Effector memory CD8-positive, alpha-beta T cell (primary cell): ENCODE measurements around the gene SLC43A3.
A peak's percentile ranks its signal among the peaks of the same experiment; 100 is the strongest.
"Not testable (repeated sequence)": the region's sequence is repeated elsewhere in the genome, so short reads cannot be mapped to it uniquely, and the experiment has no call there.

Experiments
- ATAC-seq: fragments of 150-1000 bp; cut with Tn5 transposase; replicated peaks from 2 replicates; pipeline ENCODE4 v1.10.0; 2021; ENCODE audit warnings: mild to moderate bottlenecking, moderate library complexity
- DNase-seq, 3 experiments: peaks; one replicate each; pipeline ENCODE4 v3.0.0; 2021
- H3K27ac Mint-ChIP-seq, 2 donors: one replicate each; pipeline ENCODE4 v1.8.0; 2022; ENCODE audit warnings: mild to moderate bottlenecking in 2 of 2, mixed read lengths in 2 of 2, moderate library complexity in 2 of 2
- H3K27me3 Mint-ChIP-seq, 2 donors: one replicate each; pipeline ENCODE4 v1.8.0; 2022; ENCODE audit warnings: mixed read lengths in 2 of 2
- H3K36me3 Mint-ChIP-seq: one replicate; pipeline ENCODE4 v1.8.0; 2022; ENCODE audit warnings: mild to moderate bottlenecking, moderate library complexity, mixed read lengths; ENCODE audit not compliant: insufficient read depth
- H3K4me1 Mint-ChIP-seq, 2 donors: one replicate each; pipeline ENCODE4 v1.8.0; 2022; ENCODE audit warnings: low read depth in 2 of 2, mixed read lengths in 2 of 2
- H3K4me3 Mint-ChIP-seq, 2 donors: one replicate each; pipeline ENCODE4 v1.8.0; 2022; ENCODE audit warnings: mild to moderate bottlenecking in 2 of 2, mixed read lengths in 2 of 2, moderate library complexity in 2 of 2
- H3K9me3 Mint-ChIP-seq, 2 donors: one replicate each; pipeline ENCODE4 v1.8.0; 2022; ENCODE audit warnings: mixed read lengths in 2 of 2

SLC43A3 gene

GRCh38 chr11:57456960-57457642 lies 30.2 kb upstream of the SLC43A3 start:
- peaks cover 11% of the 10 kb centered on the region for H3K36me3 Mint-ChIP-seq
- no peak overlapping the region for H3K27ac Mint-ChIP-seq
- H3K4me1 Mint-ChIP-seq = peaks cover 23 to 24% of the 10 kb centered on the region in 2 donors
- DNase-seq (peak; percentile 71 to 75 (median 72)), ATAC-seq (peak; percentile 58)
- H3K27me3 Mint-ChIP-seq = peaks cover 30 to 60% of the 10 kb centered on the region in 2 donors
- no peaks in the 10 kb centered on the region for H3K9me3 Mint-ChIP-seq
- H3K4me3 Mint-ChIP-seq = peak overlapping the region; percentile 57 to 86

- ATAC-seq (no peak), DNase-seq (no peak)
- peaks cover 2% of the 10 kb centered on the region for H3K36me3 Mint-ChIP-seq
Measured at GRCh38 chr11:57453543-57454177, 26.7 kb upstream of the SLC43A3 start.

GRCh38 chr11:57446055-57446454 lies 19.1 kb upstream of the SLC43A3 start:
- Mint-ChIP-seq H3K36me3 (no peaks in the 10 kb centered on the region), H3K27ac (no peak overlapping the region), H3K4me1 (no peaks in the 10 kb centered on the region), H3K9me3 (no peaks in the 10 kb centered on the region), H3K27me3 (peaks cover 17 to 52% of the 10 kb centered on the region in 2 donors), H3K4me3 (no peak overlapping the region)
- DNase-seq (no peak), ATAC-seq (no peak)

More at GRCh38 chr11:57453543-57454177, 26.7 kb upstream of the SLC43A3 start:
- Mint-ChIP-seq H3K27me3 (peaks cover 15 to 45% of the 10 kb centered on the region in 2 donors), H3K27ac (no peak overlapping the region), H3K4me1 (peaks cover 2 to 11% of the 10 kb centered on the region in 2 donors), H3K4me3 (no peak overlapping the region), H3K9me3 (no peaks in the 10 kb centered on the region)

GRCh38 chr11:57445122-57445394 lies 18.1 kb upstream of the SLC43A3 start:
- H3K9me3 Mint-ChIP-seq, H3K4me1 Mint-ChIP-seq, ATAC-seq, DNase-seq, H3K36me3 Mint-ChIP-seq, H3K27ac Mint-ChIP-seq, H3K4me3 Mint-ChIP-seq: not testable (repeated sequence)
- H3K27me3 Mint-ChIP-seq = peaks cover 17 to 47% of the 10 kb centered on the region in 2 donors

GRCh38 chr11:57444362-57445121 lies 17.6 kb upstream of the SLC43A3 start:
- Mint-ChIP-seq H3K4me3 (no peak overlapping the region), H3K9me3 (no peaks in the 10 kb centered on the region), H3K4me1 (no peaks in the 10 kb centered on the region), H3K27ac (no peak overlapping the region), H3K36me3 (no peaks in the 10 kb centered on the region), H3K27me3 (peaks cover 17 to 42% of the 10 kb centered on the region in 2 donors)
- ATAC-seq = no peak
- DNase-seq = no peak

GRCh38 chr11:57440744-57441414 lies 14.0 kb upstream of the SLC43A3 start:
- Mint-ChIP-seq H3K27ac (no peak overlapping the region), H3K4me3 (no peak overlapping the region), H3K4me1 (no peaks in the 10 kb centered on the region), H3K27me3 (peaks cover 0 to 16% of the 10 kb centered on the region in 2 donors), H3K9me3 (no peaks in the 10 kb centered on the region), H3K36me3 (no peaks in the 10 kb centered on the region)
- ATAC-seq = no peak
- DNase-seq = no peak

- DNase-seq = no peak
- Mint-ChIP-seq H3K4me1 (no peaks in the 10 kb centered on the region), H3K9me3 (no peaks in the 10 kb centered on the region), H3K4me3 (no peak overlapping the region), H3K36me3 (no peaks in the 10 kb centered on the region), H3K27ac (no peak overlapping the region), H3K27me3 (peaks cover 0 to 7% of the 10 kb centered on the region in 2 donors)
- no peak for ATAC-seq
Measured at GRCh38 chr11:57439786-57440185, 12.9 kb upstream of the SLC43A3 start.

GRCh38 chr11:57438345-57439285 lies 11.7 kb upstream of the SLC43A3 start:
- no peak overlapping the region for H3K4me3 Mint-ChIP-seq
- H3K36me3 Mint-ChIP-seq = no peaks in the 10 kb centered on the region
- no peak for ATAC-seq
- DNase-seq = no peak
- H3K27me3 Mint-ChIP-seq = no peaks in the 10 kb centered on the region
- H3K9me3 Mint-ChIP-seq = no peaks in the 10 kb centered on the region
- no peaks in the 10 kb centered on the region for H3K4me1 Mint-ChIP-seq
- no peak overlapping the region for H3K27ac Mint-ChIP-seq

GRCh38 chr11:57436031-57436430 lies 9.1 kb upstream of the SLC43A3 start:
- H3K4me1 Mint-ChIP-seq = peaks cover 0 to 9% of the 10 kb centered on the region in 2 donors
- no peaks in the 10 kb centered on the region for H3K27me3 Mint-ChIP-seq
- no peak overlapping the region for H3K4me3 Mint-ChIP-seq
- no peak overlapping the region for H3K27ac Mint-ChIP-seq
- H3K36me3 Mint-ChIP-seq = no peaks in the 10 kb centered on the region
- no peak for ATAC-seq
- no peaks in the 10 kb centered on the region for H3K9me3 Mint-ChIP-seq
- no peak for DNase-seq

- Mint-ChIP-seq H3K4me1 (peaks cover 0 to 9% of the 10 kb centered on the region in 2 donors), H3K27ac (no peak overlapping the region), H3K36me3 (no peaks in the 10 kb centered on the region), H3K27me3 (no peaks in the 10 kb centered on the region), H3K4me3 (no peak overlapping the region), H3K9me3 (no peaks in the 10 kb centered on the region)
- no peak for ATAC-seq
- no peak for DNase-seq
Measured at GRCh38 chr11:57434640-57435546, 8.0 kb upstream of the SLC43A3 start.

GRCh38 chr11:57432714-57433163 lies 5.8 kb upstream of the SLC43A3 start:
- no peaks in the 10 kb centered on the region for H3K9me3 Mint-ChIP-seq
- H3K27ac Mint-ChIP-seq = peak overlapping the region; percentile 66 to 68
- DNase-seq (no peak), ATAC-seq (peak; percentile 44)
- peaks cover 0 to 9% of the 10 kb centered on the region in 2 donors for H3K4me1 Mint-ChIP-seq
- H3K27me3 Mint-ChIP-seq = no peaks in the 10 kb centered on the region
- no peak overlapping the region for H3K4me3 Mint-ChIP-seq
- H3K36me3 Mint-ChIP-seq = no peaks in the 10 kb centered on the region

GRCh38 chr11:57432149-57432561 lies 5.2 kb upstream of the SLC43A3 start:
- Mint-ChIP-seq H3K9me3 (no peaks in the 10 kb centered on the region), H3K36me3 (peaks cover 3% of the 10 kb centered on the region), H3K27me3 (no peaks in the 10 kb centered on the region), H3K27ac (peak overlapping the region; percentile 66 to 68), H3K4me3 (no peak overlapping the region), H3K4me1 (peaks cover 3 to 15% of the 10 kb centered on the region in 2 donors)
- no peak for DNase-seq
- no peak for ATAC-seq
